Caco-2 (cell line): Measurements from ENCODE around the gene GAREM1. TPM values are rescaled to one million over a fixed set of nuclear protein-coding genes. Genes with fewer than 3 reads are reported as not detected.

ENCODE experiments used
- BruUV-seq: library from RNA; stranded (reverse); fragments of 400-500 nt; replicated peaks from 2 replicates; lab custom pipeline; 2021; lab: Mats Ljungman, UMichigan
- CTCF ChIA-PET: fragments of 300-600 bp; sonication (Branson Sonifier 250); formaldehyde crosslinking; loops from one replicate; lab custom pipeline; 2022; ENCODE audit warnings: antibody characterized with exemption; lab: Charles Lee
- POLR2A ChIA-PET: fragments of 300-600 bp; sonication (Branson Sonifier 250); formaldehyde crosslinking; loops from one replicate; lab custom pipeline; 2022; ENCODE audit warnings: antibody characterized with exemption; lab: Charles Lee
- DNase-seq, 2 experiments: peaks; one replicate each; pipeline versions ENCODE4 v3.0.0 to v3.0.0-alpha.2; 2020 to 2022
- H3K27me3 ChIP-seq: replicated peaks from 2 replicates; pipeline ENCODE4 v1.6.0; 2011; ENCODE audit warnings: low read length; ENCODE audit not compliant: control insufficient read depth, insufficient read depth
- H3K36me3 ChIP-seq: 2 replicates; pipeline ENCODE4 v1.5.1; 2011; ENCODE audit warnings: low read length; ENCODE audit not compliant: control insufficient read depth, insufficient read depth
- H3K4me1 ChIP-seq: fragments of 250-450 bp; sonication (Bioruptor Pico); 2 replicates; pipeline ENCODE4 v1.5.1; 2020; ENCODE audit warnings: mild to moderate bottlenecking
- H3K4me3 ChIP-seq: 2 replicates; pipeline ENCODE4 v1.5.1; 2011; ENCODE audit warnings: low read depth, mild to moderate bottlenecking, control low read depth, low read length
- H3K9me3 ChIP-seq: fragments of 250-450 bp; sonication (Bioruptor Pico); 2 replicates; pipeline ENCODE4 v1.5.1; 2020; ENCODE audit warnings: mild to moderate bottlenecking, moderate library complexity
- H3K27ac Mint-ChIP-seq: one replicate; pipeline ENCODE4 v1.8.0; 2022; ENCODE audit warnings: mixed read lengths; ENCODE audit not compliant: unreplicated experiment
- H3K27me3 Mint-ChIP-seq: one replicate; pipeline ENCODE4 v1.8.0; 2022; ENCODE audit warnings: mixed read lengths; ENCODE audit not compliant: insufficient read depth, unreplicated experiment
- H3K36me3 Mint-ChIP-seq: one replicate; pipeline ENCODE4 v1.8.0; 2022; ENCODE audit warnings: mild to moderate bottlenecking, mixed read lengths; ENCODE audit not compliant: insufficient read depth, unreplicated experiment
- H3K4me1 Mint-ChIP-seq: one replicate; pipeline ENCODE4 v1.8.0; 2022; ENCODE audit warnings: low read depth, mixed read lengths; ENCODE audit not compliant: unreplicated experiment
- H3K4me3 Mint-ChIP-seq: one replicate; pipeline ENCODE4 v1.8.0; 2022; ENCODE audit warnings: mild to moderate bottlenecking, moderate library complexity, mixed read lengths; ENCODE audit not compliant: unreplicated experiment
- H3K9me3 Mint-ChIP-seq: one replicate; pipeline ENCODE4 v1.8.0; 2022; ENCODE audit warnings: mixed read lengths; ENCODE audit not compliant: unreplicated experiment
- CTCF ChIP-seq, 2 experiments: fragments of 200-600 bp in 1 of 2; IDR thresholded peaks; 1 replicate in 1 of 2; 2 replicates in 1 of 2; pipeline versions ENCODE4 v1.5.1 to v1.8.0; 2011 to 2022; ENCODE audit warnings: antibody characterized with exemption in 1 of 2, control low read depth in 1 of 2, inconsistent platforms in 1 of 2, low read depth in 1 of 2, low read length in 1 of 2, mild to moderate bottlenecking in 1 of 2, moderate library complexity in 1 of 2; ENCODE audit not compliant: insufficient read depth in 1 of 2, severe bottlenecking in 1 of 2, unreplicated experiment in 1 of 2
- intact Hi-C: fragments of 100-400 bp; cut with micrococcal nuclease; formaldehyde crosslinking; loops from one replicate; pipeline ENCODE4 v1.10.0; 2022; ENCODE audit not compliant: unreplicated experiment
- total RNA-seq: library from RNA; stranded (reverse); gene quantifications from 2 replicates; pipeline ENCODE4 v1.2.3, GENCODE V29; 2022

Gene GAREM1
- total RNA-seq, 1 experiment from 2014 or later, result 0.50 TPM

DNA sequence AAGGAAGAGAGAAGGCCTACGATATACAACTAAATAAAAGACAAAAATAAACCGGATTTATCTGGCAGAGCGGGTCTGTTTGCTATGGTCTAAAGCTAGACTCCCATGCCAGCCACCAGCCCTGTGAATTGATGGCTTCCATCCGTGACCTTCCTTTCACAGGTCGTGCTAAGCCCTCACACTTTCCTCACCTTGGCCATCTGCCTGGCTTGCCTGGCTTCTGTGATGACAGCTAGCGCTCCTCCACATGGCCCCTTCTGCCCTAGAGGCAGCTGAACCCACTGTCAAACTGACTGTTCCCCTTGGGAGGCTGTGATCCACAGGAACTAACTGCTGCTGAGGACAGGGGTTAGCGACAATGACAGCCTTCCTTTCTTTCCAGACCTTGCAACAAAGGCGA lies 32.5 kb downstream of the GAREM1 start:
- H3K27me3 Mint-ChIP-seq, result no peaks in the 10 kb centered on the region
- Histone ChIP-seq H3K27me3 (no peaks in the 10 kb centered on the region), H3K4me3 (no peak overlapping the region), H3K4me1 (no peaks in the 10 kb centered on the region), H3K9me3 (no peaks in the 10 kb centered on the region), H3K36me3 (no peaks in the 10 kb centered on the region)
- no peak overlapping the region for H3K4me3 Mint-ChIP-seq
- intact Hi-C loops, result no loop called here
- POLR2A ChIA-PET, result no interaction called here
- H3K4me1 Mint-ChIP-seq, result no peaks in the 10 kb centered on the region
- no TSS peak for BruUV-seq
- H3K27ac Mint-ChIP-seq, result no peak overlapping the region
- TF ChIP-seq CTCF (IDR thresholded peaks at IDR 0.05; ENCODE audit: insufficient read depth in 1 of 2, low read depth in 1 of 2, low read length in 1 of 2, severe bottlenecking in 1 of 2, unreplicated experiment in 1 of 2), result no peak
- no peaks in the 10 kb centered on the region for H3K36me3 Mint-ChIP-seq
- no peaks in the 10 kb centered on the region for H3K9me3 Mint-ChIP-seq
- CTCF ChIA-PET, result no interaction called here
- no peak for DNase-seq

DNA sequence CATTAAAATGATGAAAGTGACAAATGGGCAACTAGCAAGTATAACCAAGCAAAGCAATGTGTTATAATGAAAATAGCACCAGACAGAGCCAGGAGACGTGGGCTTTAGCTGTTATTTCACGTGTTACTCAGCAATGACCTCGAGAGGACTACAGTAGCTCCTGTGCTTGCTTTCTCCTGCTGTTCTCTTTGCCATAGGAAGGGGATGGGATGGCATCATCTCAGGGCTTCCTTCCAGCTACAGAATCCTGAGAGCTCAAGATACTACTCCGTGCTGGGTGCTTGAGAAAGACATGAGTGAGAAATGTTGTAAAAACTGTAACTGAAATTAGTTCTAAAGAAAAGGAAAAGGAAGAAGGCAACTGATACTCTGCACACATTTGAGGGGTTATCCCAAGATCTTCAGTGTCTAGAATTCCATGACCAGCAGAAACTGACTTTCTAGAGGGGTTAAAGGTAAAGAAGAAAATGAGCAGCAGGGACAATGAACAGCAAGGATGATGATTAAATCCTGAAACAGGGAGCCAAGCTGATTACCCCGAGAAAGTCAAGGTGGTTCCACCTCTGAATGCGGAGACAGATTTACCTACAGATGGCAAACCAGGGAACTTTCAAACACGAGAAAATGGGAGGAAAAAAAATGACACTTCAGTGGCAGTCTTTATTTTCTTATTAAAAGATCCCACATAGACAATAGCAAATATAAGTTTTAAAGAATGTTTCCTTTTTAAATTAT lies 33.4 kb downstream of the GAREM1 start:
- TF ChIP-seq CTCF (IDR thresholded peaks at IDR 0.05; ENCODE audit: insufficient read depth in 1 of 2, low read depth in 1 of 2, low read length in 1 of 2, severe bottlenecking in 1 of 2, unreplicated experiment in 1 of 2), result no peak
- H3K27me3 ChIP-seq, result no peaks in the 10 kb centered on the region
- H3K36me3 ChIP-seq, result no peaks in the 10 kb centered on the region
- CTCF ChIA-PET, result no interaction called here
- no peaks in the 10 kb centered on the region for H3K9me3 ChIP-seq
- Mint-ChIP-seq H3K4me1 (no peaks in the 10 kb centered on the region), H3K27ac (no peak overlapping the region), H3K9me3 (no peaks in the 10 kb centered on the region), H3K4me3 (no peak overlapping the region), H3K27me3 (no peaks in the 10 kb centered on the region), H3K36me3 (no peaks in the 10 kb centered on the region)
- intact Hi-C loops, result no loop called here
- no TSS peak for BruUV-seq
- no peak for DNase-seq
- no peak overlapping the region for H3K4me3 ChIP-seq
- no peaks in the 10 kb centered on the region for H3K4me1 ChIP-seq
- POLR2A ChIA-PET, result no interaction called here

- TF ChIP-seq CTCF (IDR thresholded peaks at IDR 0.05; ENCODE audit: insufficient read depth in 1 of 2, low read depth in 1 of 2, low read length in 1 of 2, severe bottlenecking in 1 of 2, unreplicated experiment in 1 of 2), result no peak
- no peak for DNase-seq
- ChIA-PET POLR2A (no interaction called here), CTCF (no interaction called here)
- no peaks in the 10 kb centered on the region for H3K36me3 ChIP-seq
- H3K27ac Mint-ChIP-seq, result no peak overlapping the region
- no peaks in the 10 kb centered on the region for H3K27me3 ChIP-seq
- no peaks in the 10 kb centered on the region for H3K9me3 ChIP-seq
- no TSS peak for BruUV-seq
- no peak overlapping the region for H3K4me3 Mint-ChIP-seq
- no peaks in the 10 kb centered on the region for H3K4me1 Mint-ChIP-seq
- H3K27me3 Mint-ChIP-seq, result no peaks in the 10 kb centered on the region
- no peaks in the 10 kb centered on the region for H3K4me1 ChIP-seq
- H3K36me3 Mint-ChIP-seq, result no peaks in the 10 kb centered on the region
- no peaks in the 10 kb centered on the region for H3K9me3 Mint-ChIP-seq
- intact Hi-C loops, result no loop called here
- no peak overlapping the region for H3K4me3 ChIP-seq
These were observed 34.8 kb downstream of the GAREM1 start for GRCh38 chr18:32435631-32436500.
